NCI-H2196 treated with DMSO at 0.1 percent for 48 hours (cell line): ENCODE measurements around the gene C4A.
"Not testable (repeated sequence)": the region's sequence is repeated elsewhere in the genome, so short reads cannot be mapped to it uniquely, and the experiment has no call there.

ENCODE experiments used
- DNase-seq: peaks from one replicate; lab custom pipeline; 2025; ENCODE audit not compliant: unreplicated experiment; lab: John Stamatoyannopoulos, UW

Gene C4A

GRCh38 chr6:31978831-31979230 is 3.0 kb upstream of the C4A start:
- no peak for DNase-seq

GRCh38 chr6:31979238-31979898 is 2.5 kb upstream of the C4A start:
- no peak for DNase-seq

- not testable (repeated sequence) for DNase-seq
These were observed 1.5 kb upstream of the C4A start for GRCh38 chr6:31980195-31980876.

- DNase-seq = not testable (repeated sequence)
These were observed 859 bp upstream of the C4A start for GRCh38 chr6:31980998-31981397.

- DNase-seq = not testable (repeated sequence)
These were observed 7.5 kb downstream of the C4A start for GRCh38 chr6:31989363-31989762.

- DNase-seq = not testable (repeated sequence)
These were observed 12.6 kb downstream of the C4A start for GRCh38 chr6:31994421-31994820.

GRCh38 chr6:31996385-31996784 is 14.5 kb downstream of the C4A start:
- DNase-seq = not testable (repeated sequence)

GRCh38 chr6:32002546-32003268 is 20.9 kb downstream of the C4A start:
- not testable (repeated sequence) for DNase-seq

GRCh38 chr6:32003301-32003700 is 21.4 kb downstream of the C4A start:
- DNase-seq = not testable (repeated sequence)

GRCh38 chr6:32004393-32004792 is 22.5 kb downstream of the C4A start:
- DNase-seq = not testable (repeated sequence)

GRCh38 chr6:32004864-32005537 is 23.1 kb downstream of the C4A start:
- not testable (repeated sequence) for DNase-seq

- DNase-seq = not testable (repeated sequence)
These were observed 23.7 kb downstream of the C4A start for GRCh38 chr6:32005538-32005880.

- not testable (repeated sequence) for DNase-seq
These were observed 24.2 kb downstream of the C4A start for GRCh38 chr6:32005991-32006529.

GRCh38 chr6:32007086-32007485 is 25.2 kb downstream of the C4A start:
- DNase-seq = not testable (repeated sequence)

- not testable (repeated sequence) for DNase-seq
These were observed 26.2 kb downstream of the C4A start for GRCh38 chr6:32008037-32008436.

- not testable (repeated sequence) for DNase-seq
These were observed 26.8 kb downstream of the C4A start for GRCh38 chr6:32008616-32009015.

GRCh38 chr6:32009537-32009936 is 27.7 kb downstream of the C4A start:
- not testable (repeated sequence) for DNase-seq

- DNase-seq = not testable (repeated sequence)
These were observed 29.1 kb downstream of the C4A start for GRCh38 chr6:32010856-32011530.

- not testable (repeated sequence) for DNase-seq
These were observed 31.2 kb downstream of the C4A start for GRCh38 chr6:32012941-32013617.

GRCh38 chr6:32013738-32014137 is 31.9 kb downstream of the C4A start:
- not testable (repeated sequence) for DNase-seq
